Measurements from ENCODE around the gene EMC7.

Gene EMC7

GRCh38 chr15:34049112-34049511 lies 52.5 kb downstream of the EMC7 start:
- TF ChIP-seq CTCF (IDR thresholded peaks at IDR 0.05), result no peak
- no peak for TF ChIP-seq ZFX (IDR thresholded peaks at IDR 0.05; ENCODE audit: borderline replicate concordance)

DNA sequence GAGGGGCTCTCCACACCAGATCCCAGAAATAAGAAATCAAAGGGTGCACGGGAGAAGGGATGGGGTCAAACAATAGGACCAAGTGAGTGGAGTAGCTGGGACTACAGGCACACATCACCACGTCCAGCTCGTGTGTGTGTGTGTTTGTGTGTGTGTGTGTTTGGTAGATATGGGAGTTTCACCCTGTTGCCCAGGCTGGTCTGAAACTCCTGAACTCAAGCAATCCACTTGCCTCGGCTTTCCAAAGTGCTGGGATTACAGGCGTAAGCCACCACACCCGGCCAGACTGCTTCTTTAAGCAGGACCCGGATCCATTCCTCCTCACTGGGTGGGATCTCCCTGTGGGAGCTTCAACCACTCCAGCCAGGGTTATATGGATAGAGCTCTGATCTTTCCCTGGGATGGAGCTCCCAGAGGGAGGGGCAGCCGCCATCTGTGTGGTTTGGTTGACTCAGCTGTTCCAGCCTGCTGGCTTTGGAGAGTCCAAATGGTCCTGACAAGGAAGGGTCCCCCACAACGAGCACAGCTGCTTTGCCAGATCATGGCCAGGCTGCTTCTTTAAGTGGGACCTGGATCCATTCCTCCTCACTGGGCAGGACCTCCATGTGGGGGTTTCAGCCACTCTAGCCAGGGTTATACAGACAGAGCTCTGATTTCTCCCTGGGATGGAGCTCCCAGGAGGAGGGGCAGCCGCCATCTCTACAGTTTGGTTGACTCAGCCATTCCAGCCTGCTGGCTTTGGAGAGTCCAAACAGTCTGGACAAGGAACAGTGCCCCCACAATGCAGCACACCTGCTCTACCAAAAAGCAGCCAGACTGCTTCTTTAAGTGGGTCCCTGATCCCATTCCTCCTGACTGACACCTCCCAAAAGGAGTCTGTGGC lies 53.5 kb downstream of the EMC7 start:
- TF ChIP-seq CTCF (IDR thresholded peaks at IDR 0.05), result no peak
- no peak for TF ChIP-seq ZFX (IDR thresholded peaks at IDR 0.05; ENCODE audit: borderline replicate concordance)
- H3K27ac ChIP-seq, result no peak overlapping the region

More at GRCh38 chr15:34049112-34049511, 52.5 kb downstream of the EMC7 start:
- no peak overlapping the region for H3K27ac ChIP-seq

DNA sequence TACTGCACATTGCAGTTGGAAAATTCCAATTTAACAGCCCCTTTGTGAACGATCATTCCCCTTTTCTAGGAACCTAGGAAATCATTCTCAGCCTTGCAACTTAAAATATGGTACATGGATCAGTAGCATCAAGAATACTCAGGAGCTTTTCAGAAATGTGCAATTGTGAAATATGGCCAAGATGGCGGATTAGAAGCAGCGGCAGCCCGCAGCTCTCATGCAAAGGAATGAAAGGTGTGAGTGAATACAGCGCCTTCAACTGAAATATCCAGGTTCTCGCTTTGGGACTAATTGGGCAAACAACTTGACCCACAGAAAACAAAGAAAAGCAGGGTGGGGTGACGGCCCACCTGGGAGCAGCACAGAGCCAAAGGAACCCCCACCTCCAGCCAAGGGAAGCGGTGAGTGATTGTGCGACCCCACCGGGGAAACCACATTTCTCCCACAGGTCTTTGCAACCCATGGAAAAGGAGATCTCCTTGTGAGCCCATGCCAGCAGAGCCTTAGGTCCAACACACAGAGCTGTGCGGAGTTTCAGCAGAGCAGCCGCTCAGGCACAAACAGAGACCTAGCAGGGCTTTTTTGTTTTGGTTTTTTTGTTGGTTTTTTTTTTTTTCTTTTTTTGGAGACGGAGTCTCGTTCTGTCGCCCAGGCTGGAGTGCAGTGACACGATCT lies 55.1 kb downstream of the EMC7 start:
- TF ChIP-seq ZFX (IDR thresholded peaks at IDR 0.05; ENCODE audit: borderline replicate concordance) (no peak), CTCF (IDR thresholded peaks at IDR 0.05) (no peak)
- H3K27ac ChIP-seq, result no peak overlapping the region

DNA sequence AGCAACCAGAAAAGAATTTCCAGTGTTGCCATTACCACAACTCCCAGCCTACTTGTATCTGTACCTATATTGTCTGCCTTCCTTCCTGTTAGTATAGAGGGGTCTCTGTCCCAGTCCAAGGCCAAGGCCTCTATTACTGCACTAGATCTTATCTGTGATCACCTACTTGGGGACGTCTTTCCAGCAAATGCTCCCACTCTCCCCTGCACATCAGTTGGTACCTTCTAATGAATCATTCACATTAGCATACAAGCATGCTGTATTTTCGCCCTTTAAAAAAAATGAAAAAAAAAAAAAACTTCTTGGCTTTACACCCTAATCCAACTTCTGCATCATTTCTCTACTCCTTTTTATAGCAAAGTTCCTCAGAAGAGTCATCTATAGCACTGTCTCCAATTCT lies 57.8 kb downstream of the EMC7 start:
- TF ChIP-seq ZFX (IDR thresholded peaks at IDR 0.05; ENCODE audit: borderline replicate concordance), result no peak
- TF ChIP-seq CTCF (IDR thresholded peaks at IDR 0.05), result no peak
- no peak overlapping the region for H3K27ac ChIP-seq

- TF ChIP-seq ZFX (IDR thresholded peaks at IDR 0.05; ENCODE audit: borderline replicate concordance), result no peak
- H3K27ac ChIP-seq, result no peak overlapping the region
These were observed 58.3 kb downstream of the EMC7 start for GRCh38 chr15:34043391-34043790.

GRCh38 chr15:34039790-34040113 lies 61.9 kb downstream of the EMC7 start:
- TF ChIP-seq ZFX (IDR thresholded peaks at IDR 0.05; ENCODE audit: borderline replicate concordance) (no peak), CTCF (IDR thresholded peaks at IDR 0.05) (no peak)
- H3K27ac ChIP-seq, result no peak overlapping the region

- peak within 1 kb of the TSS; percentile 93 for H3K27ac ChIP-seq
- TF ChIP-seq CTCF (IDR thresholded peaks at IDR 0.05) (no peak), ZFX (IDR thresholded peaks at IDR 0.05; ENCODE audit: borderline replicate concordance) (no peak)
These were observed 62.5 kb downstream of the EMC7 start, which contains the start of gene AVEN for GRCh38 chr15:34038871-34039789. Gene AVEN, minus strand, starts transcription at chr15:34039204. Its CDS starts 158 bp downstream, at chr15:34039046.

Data from 22Rv1 (cell line).